ENCODE measurements around the gene NUMB.

- TF ChIP-seq POLR2A (IDR thresholded peaks at IDR 0.05) (no peak), CTCF (IDR thresholded peaks at IDR 0.05) (no peak)
Measured at GRCh38 chr14:73234029-73234428, 224.3 kb downstream of the NUMB start.
